CD4-positive, alpha-beta T cell (primary cell): ENCODE results near the gene SCAPER. TPM values are rescaled to one million over a fixed set of nuclear protein-coding genes. Genes with fewer than 3 reads are reported as not detected.

Experiments used
- ATAC-seq: fragments of 200-7000 bp; cut with Tn5 transposase; one replicate; pipeline ENCODE4 v1.10.0; 2022; ENCODE audit warnings: mild to moderate bottlenecking; ENCODE audit not compliant: poor library complexity
- CTCF ChIA-PET: fragments of 350-600 bp; sonication (Branson Sonifier 250); formaldehyde crosslinking; loops from one replicate; lab custom pipeline; 2021; ENCODE audit warnings: antibody characterized with exemption, inconsistent platforms; lab: Charles Lee
- POLR2A ChIA-PET: fragments of 350-600 bp; sonication (Branson Sonifier 250); formaldehyde crosslinking; loops from one replicate; lab custom pipeline; 2021; ENCODE audit warnings: antibody characterized with exemption, inconsistent platforms; lab: Charles Lee
- DNase-seq, 14 experiments: peaks; one replicate each; pipeline ENCODE4 v3.0.0-alpha.2; 2013 to 2020; ENCODE audit warnings: mixed read lengths in 2 of 14
- H3K27ac ChIP-seq, 2 donors: one replicate each; pipeline versions ENCODE4 v1.5.1 to v1.7.0; 2013; ENCODE audit warnings: low read length in 2 of 2, low read depth in 1 of 2, mild to moderate bottlenecking in 1 of 2
- H3K27me3 ChIP-seq, 2 experiments: 1 replicate in 1 of 2; 2 replicates in 1 of 2; pipeline versions ENCODE4 v1.6.1 to v1.7.0; 2013; ENCODE audit warnings: low read length in 2 of 2, control low read depth in 1 of 2, mild to moderate bottlenecking in 1 of 2, moderate library complexity in 1 of 2; ENCODE audit not compliant: insufficient read depth in 2 of 2, control insufficient read depth in 1 of 2
- H3K36me3 ChIP-seq: one replicate; pipeline ENCODE4 v1.6.1; 2013; ENCODE audit warnings: low read length, control low read depth; ENCODE audit not compliant: insufficient read depth
- H3K4me1 ChIP-seq: one replicate; pipeline ENCODE4 v1.6.1; 2013; ENCODE audit warnings: low read length, control low read depth; ENCODE audit not compliant: insufficient read depth
- H3K4me3 ChIP-seq: one replicate; pipeline ENCODE4 v1.5.1; 2013; ENCODE audit warnings: mild to moderate bottlenecking, low read length, moderate library complexity
- H3K9me3 ChIP-seq, 2 experiments: 1 replicate in 1 of 2; 2 replicates in 1 of 2; pipeline versions ENCODE4 v1.6.1 to v1.7.0; 2013; ENCODE audit warnings: low read length in 2 of 2, mild to moderate bottlenecking in 2 of 2, control low read depth in 1 of 2, moderate library complexity in 1 of 2; ENCODE audit not compliant: control insufficient read depth in 1 of 2, insufficient read depth in 1 of 2
- H3K27ac Mint-ChIP-seq: one replicate; pipeline ENCODE4 v1.8.0; 2020; ENCODE audit warnings: mixed read lengths
- H3K27me3 Mint-ChIP-seq: one replicate; pipeline ENCODE4 v1.8.0; 2021; ENCODE audit warnings: mixed read lengths
- H3K36me3 Mint-ChIP-seq: one replicate; pipeline ENCODE4 v1.8.0; 2021; ENCODE audit warnings: low read depth, mixed read lengths
- H3K4me1 Mint-ChIP-seq: one replicate; pipeline ENCODE4 v1.8.0; 2021; ENCODE audit warnings: low read depth, mixed read lengths
- H3K4me3 Mint-ChIP-seq: one replicate; pipeline ENCODE4 v1.8.0; 2020; ENCODE audit warnings: mild to moderate bottlenecking, mixed read lengths
- H3K9me3 Mint-ChIP-seq: one replicate; pipeline ENCODE4 v1.8.0; 2020; ENCODE audit warnings: mixed read lengths
- CTCF ChIP-seq: fragments of 200-600 bp; IDR thresholded peaks from one replicate; pipeline ENCODE4 v1.8.0; 2022; ENCODE audit warnings: antibody characterized with exemption, mild to moderate bottlenecking
- intact Hi-C, 2 experiments: fragments of 100-400 bp; cut with DNase I in 1 of 2; cut with micrococcal nuclease in 1 of 2; formaldehyde crosslinking; loops; one replicate each; pipeline versions ENCODE4 v1.15.1 to v1.9.0; 2023 to 2025; cut with DNase I, micrococcal nuclease
- total RNA-seq, 174 experiments: library from RNA in 2 of 174; stranded (reverse) in 2 of 174; gene quantifications; one replicate each; pipeline ENCODE4 v1.2.3 and lab custom pipeline; 2021 to 2026

The SCAPER gene
- total RNA-seq, 2 experiments from 2014 or later = 40.3 to 41.2 TPM

- H3K9me3 ChIP-seq = peaks cover 0 to 35% of the 10 kb centered on the region in 2 experiments
- no peak overlapping the region for H3K4me3 ChIP-seq
- intact Hi-C loops = no loop called here
- no peaks in the 10 kb centered on the region for H3K36me3 ChIP-seq
- H3K27ac ChIP-seq = no peak overlapping the region
- H3K4me1 ChIP-seq = peaks cover 40% of the 10 kb centered on the region
- TF ChIP-seq CTCF = no peak
- Mint-ChIP-seq H3K36me3 (no peaks in the 10 kb centered on the region), H3K4me1 (peaks cover 36% of the 10 kb centered on the region), H3K4me3 (no peak overlapping the region), H3K27me3 (peaks cover 83% of the 10 kb centered on the region), H3K9me3 (no peaks in the 10 kb centered on the region), H3K27ac (no peak overlapping the region)
- H3K27me3 ChIP-seq = peaks cover 65 to 66% of the 10 kb centered on the region in 2 experiments
- no peak for ATAC-seq
- no peak for DNase-seq
- ChIA-PET POLR2A (no interaction called here), CTCF (interaction anchor here (1.5 kb wide), 1 partner anchor 12 kb away, joined by 4 read pairs; no protein-coding TSS in a partner anchor)
Observed at GRCh38 chr15:76333720-76334437, 571.3 kb downstream of the SCAPER start.

GRCh38 chr15:76333309-76333708, 571.8 kb downstream of the SCAPER start:
- H3K4me1 ChIP-seq = peaks cover 34% of the 10 kb centered on the region
- H3K27ac Mint-ChIP-seq = no peak overlapping the region
- ChIA-PET POLR2A (no interaction called here), CTCF (interaction anchor here (1.5 kb wide), 1 partner anchor 12 kb away, joined by 4 read pairs; no protein-coding TSS in a partner anchor)
- H3K27me3 ChIP-seq = peaks cover 60 to 61% of the 10 kb centered on the region in 2 experiments
- intact Hi-C loops = no loop called here
- H3K9me3 Mint-ChIP-seq = no peaks in the 10 kb centered on the region
- ATAC-seq = no peak
- DNase-seq = no peak
- H3K36me3 Mint-ChIP-seq = no peaks in the 10 kb centered on the region
- TF ChIP-seq CTCF = no peak
- no peak overlapping the region for H3K4me3 Mint-ChIP-seq
- H3K9me3 ChIP-seq = peaks cover 0 to 30% of the 10 kb centered on the region in 2 experiments
- peaks cover 83% of the 10 kb centered on the region for H3K27me3 Mint-ChIP-seq
- H3K36me3 ChIP-seq = no peaks in the 10 kb centered on the region
- H3K4me1 Mint-ChIP-seq = peaks cover 30% of the 10 kb centered on the region
- H3K4me3 ChIP-seq = no peak overlapping the region
- H3K27ac ChIP-seq = no peak overlapping the region

- Histone ChIP-seq H3K4me3 (no peak overlapping the region), H3K9me3 (peaks cover 0 to 27% of the 10 kb centered on the region in 2 experiments), H3K36me3 (no peaks in the 10 kb centered on the region), H3K27me3 (peaks cover 55 to 59% of the 10 kb centered on the region in 2 experiments), H3K4me1 (peaks cover 29% of the 10 kb centered on the region), H3K27ac (no peak overlapping the region)
- POLR2A ChIA-PET = no interaction called here
- Mint-ChIP-seq H3K4me1 (peaks cover 28% of the 10 kb centered on the region), H3K36me3 (no peaks in the 10 kb centered on the region), H3K27ac (no peak overlapping the region), H3K4me3 (no peak overlapping the region), H3K9me3 (no peaks in the 10 kb centered on the region), H3K27me3 (peaks cover 87% of the 10 kb centered on the region)
- DNase-seq (no peak), ATAC-seq (no peak)
- no peak for TF ChIP-seq CTCF
- intact Hi-C loops = no loop called here
- CTCF ChIA-PET = interaction anchor here (1.5 kb wide), 1 partner anchor 13 kb away, joined by 4 read pairs; no protein-coding TSS in a partner anchor
Observed at GRCh38 chr15:76332796-76333195, 572.3 kb downstream of the SCAPER start.
